Right lobe of liver (tissue), 4 donors: ENCODE results near the gene FRMPD2.

Experiments used
- CTCF ChIP-seq, 4 donors: fragments of 200-600 bp in 3 of 4; fragments of 450-650 bp in 1 of 4; IDR thresholded peaks; one replicate each; pipeline versions ENCODE4 v1.5.1 to v1.8.0; 2016 to 2022; ENCODE audit warnings: antibody characterized with exemption in 4 of 4, mild to moderate bottlenecking in 2 of 4
- POLR2A ChIP-seq: fragments of 450-650 bp; IDR thresholded peaks from one replicate; pipeline ENCODE4 v1.6.1; 2017; ENCODE audit warnings: antibody characterized with exemption, mild to moderate bottlenecking
- donor health status: DM: no; HTN: no; CAD: no.
- donor health status: DM: no; HTN: no; CAD: no.
- donor health status: DM: no; HTN: yes; CAD: no.

- TF ChIP-seq CTCF (IDR thresholded peaks at IDR 0.05) (no peak), POLR2A (no peak)
These were observed 67.8 kb downstream of the FRMPD2 start for GRCh38 chr10:48206482-48207250.
